ENCODE measurements around the gene RBAK. TPM values are rescaled to one million over a fixed set of nuclear protein-coding genes. Genes with fewer than 3 reads are reported as not detected.
"Not testable (repeated sequence)": the region's sequence is repeated elsewhere in the genome, so short reads cannot be mapped to it uniquely, and the experiment has no call there.

The RBAK gene
- polyA plus RNA-seq, 3 donors, result 21.4 to 23.4 (median 22.3) TPM

DNA sequence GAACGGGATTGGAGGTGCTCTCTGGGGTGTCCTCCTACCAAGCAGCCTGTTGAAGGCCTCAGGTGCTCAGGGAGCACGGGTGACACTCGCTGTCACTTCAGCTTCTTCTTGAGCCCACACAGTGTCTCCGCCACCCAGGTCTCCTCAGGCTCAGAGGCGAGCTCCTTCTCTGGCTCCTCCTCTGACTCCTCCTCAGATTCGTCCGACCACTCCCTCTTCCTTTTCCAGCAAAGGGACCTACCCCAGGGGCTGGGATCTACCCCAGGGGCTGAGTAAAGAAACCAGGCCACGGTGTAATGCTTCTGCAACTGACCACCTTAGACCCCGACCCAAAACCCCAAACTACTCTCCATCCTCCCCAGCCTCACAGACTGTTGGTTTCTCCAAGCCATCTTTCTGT, 9.2 kb upstream of the RBAK start:
- no peak for DNase-seq (ENCODE audit: extremely low read depth in 1 of 11, low read depth in 9 of 11, low spot score in 4 of 11)

DNA sequence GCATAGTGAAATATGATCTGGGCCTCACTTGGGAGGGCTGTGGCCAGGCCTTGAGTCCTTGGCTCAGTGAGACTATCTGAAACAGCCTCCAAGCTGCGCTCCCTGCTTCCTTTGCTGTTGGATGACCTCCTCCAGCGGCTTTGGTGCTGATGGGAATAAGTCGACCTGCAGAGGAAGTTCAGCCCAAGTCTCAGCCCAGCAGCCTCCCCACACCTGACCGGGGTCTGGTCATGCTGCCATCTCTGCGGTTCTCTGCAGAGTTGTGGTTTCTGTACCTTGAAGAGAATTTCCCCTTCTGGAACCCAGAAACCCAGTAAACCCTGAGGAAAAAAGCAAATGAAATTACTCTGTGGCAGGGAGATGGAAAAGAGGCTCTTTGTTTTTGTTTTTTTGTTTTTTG, 4.6 kb upstream of the RBAK start:
- no peak for DNase-seq (ENCODE audit: extremely low read depth in 1 of 11, low read depth in 9 of 11, low spot score in 4 of 11)

DNA sequence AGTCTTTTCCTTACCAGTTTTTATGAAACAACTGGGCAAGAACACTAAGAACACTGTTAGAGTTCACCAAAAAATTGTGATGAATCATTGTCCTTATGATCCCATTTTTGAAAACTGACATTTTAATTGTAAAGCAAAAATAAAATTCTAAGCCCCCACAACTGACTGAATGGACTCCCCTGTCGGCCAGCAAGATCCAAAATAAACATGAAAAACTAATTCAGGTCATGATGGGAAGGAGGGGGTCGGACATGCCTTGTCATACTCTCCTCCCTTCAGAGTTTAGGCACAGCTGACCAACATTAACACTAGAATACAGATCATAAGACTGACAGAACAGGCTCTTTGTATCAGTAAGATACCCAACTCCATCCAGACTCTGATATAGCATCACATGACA, 2.0 kb upstream of the RBAK start:
- DNase-seq (ENCODE audit: extremely low read depth in 1 of 11, low read depth in 9 of 11, low spot score in 4 of 11), result no peak

DNA sequence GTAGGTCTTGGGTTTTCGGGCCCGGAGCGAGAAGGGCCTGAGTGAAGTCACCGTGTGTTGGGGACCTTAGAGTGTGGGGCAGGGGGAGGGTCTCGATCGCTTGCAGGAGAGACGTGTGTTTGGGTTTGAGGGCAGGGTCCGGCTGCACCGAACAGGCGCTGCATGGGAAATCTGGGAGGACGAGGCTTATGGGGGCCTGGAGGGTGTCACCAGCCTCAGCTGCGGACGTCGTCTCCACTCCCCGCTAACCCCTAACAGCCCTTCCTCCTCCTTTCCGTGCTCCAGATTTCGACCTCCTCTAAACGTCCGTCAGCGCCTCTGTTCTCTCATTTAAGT, 705 bp downstream of the RBAK start:
- DNase-seq (ENCODE audit: extremely low read depth in 1 of 11, low read depth in 9 of 11, low spot score in 4 of 11), result peak in 1 of 11 donors; percentile 15

DNA sequence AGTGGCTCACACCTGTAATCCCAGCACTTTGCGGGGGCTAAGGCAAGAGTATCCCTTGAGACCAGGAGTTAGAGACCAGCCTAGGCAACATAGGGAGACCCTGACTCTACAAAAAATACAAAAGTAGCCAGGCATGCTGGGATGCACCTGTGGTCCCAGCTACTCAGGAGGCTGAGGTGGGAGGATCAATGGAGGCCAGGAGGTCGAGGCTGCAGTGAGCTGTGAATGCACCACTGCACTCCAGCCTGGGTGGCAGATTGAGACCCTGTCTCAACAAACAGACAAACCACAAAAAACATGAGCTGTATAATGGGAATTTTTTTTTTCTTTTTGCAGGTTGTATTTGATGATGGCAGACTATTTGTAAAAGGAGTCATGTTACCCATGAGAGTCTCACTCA, 1.5 kb downstream of the RBAK start:
- not testable (repeated sequence) for DNase-seq (ENCODE audit: extremely low read depth in 1 of 11, low read depth in 9 of 11, low spot score in 4 of 11)

DNA sequence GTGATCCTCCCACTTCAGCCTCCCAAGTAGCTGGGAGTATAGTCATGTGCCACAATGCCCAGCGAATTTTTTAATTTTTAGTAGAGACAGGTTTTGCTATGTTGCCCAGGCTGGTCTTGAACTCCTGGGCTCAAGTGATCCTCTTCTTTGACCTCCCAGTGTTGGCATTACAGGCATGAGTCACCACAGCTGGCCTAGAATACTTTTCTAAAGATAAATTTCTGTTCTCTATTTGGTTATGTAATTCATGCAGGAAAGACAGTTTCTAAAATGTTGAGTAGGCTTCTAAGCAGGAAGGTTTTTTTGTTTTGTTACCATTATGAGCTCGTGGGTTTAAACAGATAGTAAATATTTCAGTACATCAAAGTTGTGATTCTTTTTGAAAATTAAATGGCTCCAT, 5.0 kb downstream of the RBAK start:
- no peak for DNase-seq (ENCODE audit: extremely low read depth in 1 of 11, low read depth in 9 of 11, low spot score in 4 of 11)

DNA sequence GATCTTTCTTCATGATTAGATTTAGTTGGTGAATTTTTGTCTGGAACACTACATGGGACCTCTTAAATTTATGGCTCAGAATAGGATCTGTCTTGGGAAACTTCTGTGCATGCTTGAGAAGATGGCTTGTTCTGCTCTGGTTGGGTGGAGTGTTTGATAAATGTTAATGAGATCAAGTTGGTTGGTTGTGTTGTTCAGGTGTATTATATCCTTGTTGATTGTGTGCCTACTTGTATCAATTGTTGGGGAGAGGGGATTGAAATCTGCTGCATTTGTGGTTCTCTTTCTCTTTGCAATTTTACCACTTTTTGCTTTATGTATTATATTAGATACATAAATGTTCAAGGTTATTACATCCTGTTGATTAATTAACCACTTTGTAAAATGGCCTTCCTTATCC, 6.1 kb downstream of the RBAK start:
- not testable (repeated sequence) for DNase-seq (ENCODE audit: extremely low read depth in 1 of 11, low read depth in 9 of 11, low spot score in 4 of 11)

DNA sequence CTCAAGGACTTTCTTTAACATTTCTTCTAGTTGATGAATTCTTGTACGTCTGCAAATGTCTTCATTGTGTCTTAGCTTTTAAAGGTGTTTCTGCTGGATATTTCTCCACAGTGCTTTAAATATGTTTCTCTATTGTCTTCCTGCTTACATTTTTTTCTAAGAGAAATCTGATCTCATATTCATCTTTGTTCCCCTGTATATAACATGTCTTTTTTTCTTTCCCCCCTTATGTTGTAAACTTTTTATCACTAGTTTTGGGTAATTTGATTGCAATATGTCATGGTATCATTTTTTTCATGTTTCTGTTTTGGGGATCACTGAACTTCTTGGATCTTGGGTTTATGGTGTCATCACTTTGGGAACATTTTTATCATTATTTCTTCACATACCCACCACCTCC, 7.5 kb downstream of the RBAK start:
- DNase-seq (ENCODE audit: extremely low read depth in 1 of 11, low read depth in 9 of 11, low spot score in 4 of 11), result no peak

DNA sequence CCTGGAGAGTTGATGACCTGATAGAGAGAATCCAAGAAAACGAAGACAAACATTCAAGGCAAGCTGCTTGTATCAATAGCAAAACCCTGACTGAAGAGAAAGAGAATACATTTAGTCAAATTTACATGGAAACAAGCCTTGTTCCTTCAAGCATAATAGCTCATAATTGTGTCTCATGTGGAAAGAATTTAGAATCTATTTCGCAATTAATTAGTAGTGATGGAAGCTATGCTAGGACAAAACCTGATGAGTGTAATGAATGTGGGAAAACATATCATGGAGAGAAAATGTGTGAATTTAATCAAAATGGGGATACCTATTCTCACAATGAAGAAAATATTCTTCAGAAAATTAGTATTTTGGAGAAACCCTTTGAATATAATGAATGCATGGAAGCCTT, 18.0 kb downstream of the RBAK start:
- no peak for DNase-seq (ENCODE audit: extremely low read depth in 1 of 11, low read depth in 9 of 11, low spot score in 4 of 11)

DNA sequence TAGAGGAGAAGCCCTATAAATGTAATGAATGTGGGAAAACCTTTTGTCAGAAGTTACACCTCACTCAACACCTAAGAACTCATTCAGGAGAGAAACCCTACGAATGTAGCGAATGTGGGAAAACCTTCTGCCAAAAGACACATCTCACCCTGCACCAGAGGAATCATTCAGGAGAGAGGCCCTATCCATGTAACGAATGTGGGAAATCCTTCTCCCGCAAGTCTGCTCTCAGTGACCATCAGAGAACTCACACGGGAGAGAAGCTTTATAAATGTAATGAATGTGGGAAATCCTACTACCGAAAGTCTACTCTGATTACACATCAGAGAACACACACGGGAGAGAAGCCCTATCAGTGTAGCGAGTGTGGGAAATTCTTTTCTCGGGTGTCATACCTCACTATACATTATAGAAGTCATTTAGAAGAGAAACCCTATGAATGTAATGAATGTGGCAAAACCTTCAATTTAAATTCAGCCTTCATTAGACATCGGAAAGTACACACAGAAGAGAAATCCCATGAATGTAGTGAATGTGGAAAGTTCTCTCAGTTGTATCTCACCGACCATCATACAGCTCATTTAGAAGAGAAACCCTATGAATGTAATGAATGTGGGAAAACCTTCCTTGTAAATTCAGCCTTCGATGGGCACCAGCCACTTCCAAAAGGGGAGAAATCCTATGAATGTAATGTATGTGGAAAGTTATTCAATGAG, 18.9 kb downstream of the RBAK start:
- no peak for DNase-seq (ENCODE audit: extremely low read depth in 1 of 11, low read depth in 9 of 11, low spot score in 4 of 11)

DNA sequence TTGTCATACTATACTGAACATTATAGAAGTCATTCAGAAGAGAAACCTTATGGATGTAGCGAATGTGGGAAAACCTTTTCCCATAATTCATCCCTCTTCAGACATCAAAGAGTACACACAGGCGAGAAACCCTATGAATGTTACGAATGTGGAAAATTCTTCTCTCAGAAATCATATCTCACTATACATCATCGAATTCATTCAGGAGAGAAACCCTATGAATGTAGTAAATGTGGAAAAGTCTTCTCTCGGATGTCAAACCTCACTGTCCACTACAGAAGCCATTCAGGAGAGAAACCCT, 19.4 kb downstream of the RBAK start:
- DNase-seq (ENCODE audit: extremely low read depth in 1 of 11, low read depth in 9 of 11, low spot score in 4 of 11), result no peak

DNA sequence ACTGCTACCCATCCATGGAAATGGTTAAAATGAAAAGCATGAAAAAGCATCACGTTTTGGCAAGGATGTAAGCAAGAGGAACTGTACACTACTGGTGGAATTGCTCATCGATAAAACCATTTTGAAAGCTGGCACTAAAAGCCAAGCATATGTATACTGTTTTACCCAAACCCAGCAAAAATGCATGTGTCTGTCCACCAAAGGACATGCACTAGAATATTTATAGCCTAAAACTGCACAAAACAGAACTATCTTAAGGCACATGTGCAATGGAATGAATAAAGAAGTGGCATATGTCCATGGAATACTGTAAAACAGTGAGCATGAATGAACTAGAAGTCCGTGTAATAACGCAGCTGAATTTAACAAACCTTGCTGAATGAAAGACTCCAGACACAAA, 22.9 kb downstream of the RBAK start:
- DNase-seq (ENCODE audit: extremely low read depth in 1 of 11, low read depth in 9 of 11, low spot score in 4 of 11), result no peak

DNA sequence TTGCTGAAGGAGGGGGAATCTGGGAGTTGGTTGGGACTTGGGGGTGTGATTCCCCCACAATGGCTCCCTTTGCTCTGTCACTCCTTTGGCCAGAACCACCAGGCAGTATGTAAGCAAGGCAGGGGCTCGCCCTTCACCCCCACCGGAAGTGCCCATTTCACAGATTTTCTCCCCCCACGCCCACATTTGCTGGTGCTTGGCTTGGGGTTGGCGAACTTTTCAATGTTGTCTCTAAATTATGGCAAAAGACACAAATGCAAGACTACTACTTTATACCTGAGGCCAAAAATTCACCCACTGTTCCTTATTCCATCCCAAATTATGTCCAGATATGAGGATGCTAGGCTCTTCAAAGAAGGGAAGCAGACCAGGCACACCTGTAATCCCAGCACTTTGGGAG, 24.5 kb downstream of the RBAK start:
- DNase-seq (ENCODE audit: extremely low read depth in 1 of 11, low read depth in 9 of 11, low spot score in 4 of 11), result no peak

DNA sequence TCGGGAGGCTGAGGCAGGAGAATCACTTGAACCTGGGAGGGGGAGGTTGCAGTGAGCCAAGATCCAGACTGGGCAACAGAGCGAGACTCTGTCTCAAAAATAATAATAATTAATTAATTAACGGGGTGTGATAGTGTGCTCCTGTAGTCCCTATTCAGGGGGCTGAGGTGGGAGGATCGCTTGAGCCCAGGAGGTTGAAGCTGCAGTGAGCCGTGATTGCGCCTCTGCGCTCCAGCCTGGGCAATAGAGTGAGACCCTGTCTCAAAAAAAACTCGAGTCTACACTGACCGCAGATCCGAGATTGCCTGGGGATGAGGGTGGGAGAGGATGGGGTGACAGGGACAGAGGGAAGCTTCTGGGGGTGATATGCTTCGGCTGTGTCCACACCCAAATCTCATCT, 29.5 kb downstream of the RBAK start:
- not testable (repeated sequence) for DNase-seq (ENCODE audit: extremely low read depth in 1 of 11, low read depth in 9 of 11, low spot score in 4 of 11)

DNA sequence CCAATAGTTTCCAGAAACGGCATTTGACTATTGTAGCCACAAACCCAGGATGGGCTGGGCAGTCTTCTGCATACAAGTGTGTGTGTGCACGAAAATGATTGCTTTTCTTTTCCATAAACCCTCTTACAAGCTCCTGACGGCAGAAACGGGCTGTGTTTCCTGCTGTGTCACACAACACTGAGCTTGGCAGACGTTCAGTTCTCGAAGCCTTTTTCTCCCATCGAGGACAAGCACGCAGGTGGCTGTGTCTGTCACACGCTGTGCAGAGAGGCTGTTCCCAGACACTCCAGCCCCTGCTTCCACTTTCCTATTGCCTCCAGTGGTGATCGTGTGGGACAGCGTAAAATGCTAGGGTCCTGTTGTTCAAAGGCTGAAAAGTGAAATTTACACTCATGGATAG, 32.1 kb downstream of the RBAK start:
- DNase-seq (ENCODE audit: extremely low read depth in 1 of 11, low read depth in 9 of 11, low spot score in 4 of 11), result no peak

DNA sequence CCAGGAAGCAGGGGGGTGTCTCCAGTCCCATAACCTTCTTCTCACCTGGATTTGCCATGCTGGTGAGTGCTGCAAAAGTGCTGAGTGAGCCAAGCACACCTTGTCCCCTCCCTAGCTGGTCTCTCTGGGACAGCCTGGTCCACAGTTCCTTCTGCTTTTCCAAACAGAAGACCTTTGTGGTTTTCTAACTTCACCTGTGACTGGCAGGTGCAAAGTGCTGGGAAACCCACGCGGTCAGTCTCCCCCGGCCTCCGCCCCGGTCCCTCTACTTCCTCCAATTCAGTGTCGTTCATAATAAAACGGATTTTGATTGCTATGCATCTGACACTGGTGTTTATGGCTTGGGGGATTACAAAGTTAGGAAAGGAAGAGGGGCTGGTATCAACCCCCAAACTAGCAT, 37.1 kb downstream of the RBAK start:
- no peak for DNase-seq (ENCODE audit: extremely low read depth in 1 of 11, low read depth in 9 of 11, low spot score in 4 of 11)

DNA sequence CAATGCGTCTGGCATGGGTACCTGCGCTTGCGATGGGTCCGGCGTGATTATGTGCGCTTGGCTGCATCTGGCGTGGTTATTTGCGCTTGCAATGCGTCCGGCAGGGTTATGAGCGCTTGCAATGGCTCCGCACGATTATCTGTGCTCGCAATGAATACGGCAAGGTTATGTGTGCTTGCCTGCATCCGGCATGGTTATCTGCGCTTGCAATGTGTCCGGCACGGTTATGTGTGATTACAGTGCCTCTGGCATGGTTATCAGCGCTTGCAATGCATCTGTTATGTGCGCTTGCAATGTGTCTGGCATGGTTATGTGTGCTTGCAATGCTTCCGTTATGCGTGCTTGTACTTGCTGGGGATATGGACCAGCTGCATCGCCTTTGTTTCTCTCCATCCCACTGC, 37.7 kb downstream of the RBAK start:
- no peak for DNase-seq (ENCODE audit: extremely low read depth in 1 of 11, low read depth in 9 of 11, low spot score in 4 of 11)

DNA sequence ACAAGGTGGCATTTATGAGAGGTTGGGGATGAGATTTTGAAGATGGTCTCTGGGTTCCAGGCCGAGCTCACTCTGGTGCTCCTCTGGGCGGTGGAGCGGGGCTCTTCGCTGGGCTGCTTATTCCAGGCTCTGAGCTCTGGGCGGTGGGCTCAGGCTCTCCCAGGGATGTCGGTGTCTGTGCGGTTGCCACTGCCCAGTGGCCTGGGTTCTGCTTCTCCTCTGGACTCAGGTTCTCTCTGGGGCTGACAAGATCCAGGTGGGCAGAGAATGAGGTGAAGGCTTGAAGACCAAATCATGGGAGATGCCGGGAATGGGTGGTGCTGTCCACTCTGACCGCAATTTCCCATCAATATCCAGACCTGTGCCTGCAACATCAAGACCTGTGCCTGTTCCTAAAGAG, 40.6 kb downstream of the RBAK start:
- DNase-seq (ENCODE audit: extremely low read depth in 1 of 11, low read depth in 9 of 11, low spot score in 4 of 11), result no peak

DNA sequence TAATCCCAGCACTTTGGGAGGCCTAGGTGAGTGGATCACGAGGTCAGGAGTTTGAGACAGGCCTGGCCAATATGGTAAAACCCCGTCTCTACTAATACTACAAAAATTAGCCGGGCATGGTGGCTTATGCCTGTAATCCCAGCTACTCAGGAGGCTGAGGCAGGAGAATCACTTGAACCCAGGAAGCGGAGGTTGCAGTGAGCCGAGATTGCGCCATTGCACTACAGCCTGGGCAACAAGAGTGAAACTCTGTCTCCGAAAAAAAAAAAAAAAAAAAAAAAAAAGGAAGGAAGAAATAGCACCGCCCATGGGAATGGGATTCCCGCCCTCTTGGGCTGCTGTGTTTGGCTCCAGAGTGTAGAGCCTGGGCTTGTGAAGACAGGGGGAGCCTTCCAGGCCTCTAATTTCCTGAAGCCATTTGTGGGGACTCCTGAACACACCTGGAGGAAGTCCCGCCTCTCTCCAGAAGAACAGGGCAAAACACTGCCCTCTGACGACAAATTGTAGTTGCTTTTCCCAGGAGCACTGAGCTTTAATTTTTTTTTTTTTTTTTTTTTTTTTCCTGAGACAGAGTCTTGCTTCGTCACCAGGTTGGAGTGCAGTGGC, 42.7 kb downstream of the RBAK start:
- not testable (repeated sequence) for DNase-seq (ENCODE audit: extremely low read depth in 1 of 11, low read depth in 9 of 11, low spot score in 4 of 11)

DNA sequence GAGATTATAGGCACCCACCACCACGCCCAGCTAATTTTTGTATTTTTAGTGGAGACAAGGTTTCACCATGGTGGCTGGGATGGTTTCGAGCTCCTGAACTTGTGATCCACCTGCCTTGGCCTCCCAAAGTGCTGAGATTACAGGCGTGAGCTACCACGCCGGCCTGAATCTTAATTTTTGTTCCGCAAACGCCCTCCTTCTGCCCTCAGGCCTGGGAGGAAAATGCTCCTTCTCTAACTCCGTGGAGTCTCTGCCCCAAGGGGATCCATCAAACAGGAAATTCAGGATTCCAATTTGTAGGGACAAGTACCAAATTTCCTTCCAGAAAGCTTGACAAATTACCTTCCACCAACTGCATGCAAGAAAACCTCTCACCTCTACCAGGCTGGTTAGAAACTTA, 43.2 kb downstream of the RBAK start:
- no peak for DNase-seq (ENCODE audit: extremely low read depth in 1 of 11, low read depth in 9 of 11, low spot score in 4 of 11)

DNA sequence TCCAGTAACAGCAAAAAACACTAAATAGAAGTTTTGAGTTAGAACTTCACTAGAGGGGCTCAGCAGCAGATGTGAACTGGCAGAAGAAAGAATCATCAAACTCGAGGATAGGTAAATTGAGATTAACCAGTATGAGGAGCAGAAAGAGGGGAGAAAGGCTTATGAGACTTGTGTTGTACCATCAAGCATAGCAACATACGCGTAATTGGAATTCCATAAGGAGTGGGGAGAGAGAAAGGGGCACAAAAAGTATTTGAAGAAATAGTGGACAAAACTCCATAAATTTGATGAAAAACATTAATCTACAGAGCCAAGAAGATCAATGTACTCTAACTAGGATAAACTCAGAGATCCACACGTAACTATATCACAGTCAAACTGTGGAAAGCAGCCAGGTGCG, 48.3 kb downstream of the RBAK start:
- no peak for DNase-seq (ENCODE audit: extremely low read depth in 1 of 11, low read depth in 9 of 11, low spot score in 4 of 11)

DNA sequence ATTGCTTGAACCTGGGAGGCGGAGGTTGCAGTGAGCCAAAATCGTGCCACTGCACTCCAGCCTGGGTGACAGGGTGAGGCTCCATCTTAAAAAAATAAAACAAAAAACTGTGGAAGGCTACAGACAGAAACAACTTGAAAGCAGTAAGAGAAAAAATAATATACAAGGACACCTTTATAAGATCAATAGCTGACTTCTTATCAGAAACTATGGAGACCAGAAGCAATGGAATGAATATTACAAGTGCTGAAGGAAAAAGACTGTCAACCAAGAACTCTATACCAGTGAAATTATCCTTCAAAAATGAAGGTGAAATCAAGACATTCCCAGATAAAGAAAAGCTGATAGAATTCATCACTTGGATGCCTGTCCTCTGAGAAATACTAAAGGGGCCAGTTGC, 49.0 kb downstream of the RBAK start:
- DNase-seq (ENCODE audit: extremely low read depth in 1 of 11, low read depth in 9 of 11, low spot score in 4 of 11), result no peak
